Endometrium (tissue), 2 donors: ENCODE data around the gene DYNC1LI1.

Source experiments
- FAIRE-seq: peaks from 2 replicates; lab custom pipeline; 2012; peaks lifted over from hg19 to GRCh38; lab: Jason Lieb, UNC
- donor health status: control.
- donor health status: control.

The DYNC1LI1 gene

DNA sequence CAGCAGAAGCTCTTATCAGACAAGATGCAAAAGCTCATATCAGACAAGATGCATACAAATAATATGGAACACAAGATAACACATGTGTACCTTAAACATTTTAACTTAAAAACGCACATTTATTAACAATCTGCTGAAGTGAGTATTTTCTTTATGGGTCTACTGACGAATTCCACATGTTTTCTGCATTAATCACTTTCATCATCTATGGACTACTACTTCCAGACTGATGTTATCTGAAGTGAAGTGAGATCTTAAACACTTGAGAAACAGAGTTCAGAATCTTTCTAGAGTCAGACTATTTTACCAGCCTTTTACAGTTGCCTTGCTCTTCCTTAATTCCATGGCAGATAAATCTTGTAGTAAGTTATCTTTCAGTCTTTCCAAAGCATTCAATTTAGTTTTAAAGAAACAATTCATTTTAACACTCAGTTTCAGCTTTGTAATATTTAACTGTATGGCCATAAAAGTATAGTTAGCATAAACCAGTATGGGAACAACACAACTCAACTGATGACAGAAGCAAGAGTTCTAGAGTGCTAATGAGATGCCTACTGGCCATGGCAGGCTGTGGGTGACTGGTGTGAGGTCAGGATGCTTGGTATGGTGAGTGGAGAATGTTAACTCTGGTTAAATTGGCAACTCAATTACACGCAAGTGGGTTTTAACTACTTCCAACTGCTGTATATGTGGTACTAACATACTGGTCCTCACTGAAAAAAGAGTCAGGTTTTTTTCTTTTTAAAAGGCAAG is 77.8 kb downstream of the DYNC1LI1 start:
- FAIRE-seq, result no peak

DNA sequence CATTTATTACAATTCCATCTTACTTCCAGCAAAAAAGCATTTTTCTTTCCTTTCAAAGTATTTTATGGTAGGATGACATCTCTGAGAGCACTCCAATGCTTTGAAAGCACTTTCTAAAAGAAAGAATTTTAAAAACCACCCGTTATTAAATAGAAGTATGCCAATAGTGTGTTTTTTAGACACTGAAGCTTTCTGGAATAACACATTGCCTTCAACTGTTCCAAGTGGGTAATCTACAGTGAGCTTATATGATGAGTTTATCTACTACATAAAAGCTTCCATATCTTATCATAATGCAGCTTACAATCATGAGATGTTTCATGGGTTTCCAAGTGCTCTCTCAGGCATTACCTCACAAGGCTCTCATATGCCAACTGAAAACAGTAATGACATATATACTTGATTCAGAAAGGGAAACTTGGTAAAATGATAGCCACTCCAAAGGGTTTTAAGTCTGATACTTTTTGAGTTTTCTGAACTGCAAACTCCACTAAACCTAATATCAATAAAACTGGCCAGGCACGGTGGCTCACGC is 82.1 kb downstream of the DYNC1LI1 start:
- no peak for FAIRE-seq

DNA sequence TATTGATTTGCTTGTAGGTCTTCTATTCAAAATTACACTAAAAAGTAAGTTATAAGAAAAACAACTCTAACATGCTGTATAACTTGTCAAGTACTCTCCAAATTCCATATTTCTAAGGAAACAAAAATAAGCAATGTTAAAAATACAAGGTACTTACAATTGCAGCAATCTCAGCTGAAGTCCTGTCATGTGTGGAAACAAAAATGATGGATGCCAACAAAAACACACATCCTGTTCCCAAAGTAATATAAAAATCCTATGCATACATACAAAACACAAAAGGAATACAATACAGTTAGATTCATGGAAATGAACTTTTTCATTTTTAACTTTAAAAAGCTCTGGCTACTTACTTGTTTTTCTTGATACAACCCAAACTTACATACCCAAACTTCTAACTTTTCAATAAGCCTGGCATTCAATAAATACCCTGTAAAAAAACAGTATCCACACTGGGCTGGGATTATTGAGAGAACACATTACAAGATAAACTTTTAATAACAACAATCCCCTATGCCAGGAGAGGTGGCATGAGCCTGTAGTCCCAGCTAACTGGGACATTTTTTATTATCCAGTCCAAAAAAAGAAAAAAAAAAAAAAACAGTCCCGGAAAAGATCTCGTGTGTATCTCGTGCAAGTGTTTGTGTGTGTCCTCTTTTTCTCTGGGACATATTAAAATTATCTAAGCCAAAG is 82.7 kb downstream of the DYNC1LI1 start:
- FAIRE-seq, result no peak

DNA sequence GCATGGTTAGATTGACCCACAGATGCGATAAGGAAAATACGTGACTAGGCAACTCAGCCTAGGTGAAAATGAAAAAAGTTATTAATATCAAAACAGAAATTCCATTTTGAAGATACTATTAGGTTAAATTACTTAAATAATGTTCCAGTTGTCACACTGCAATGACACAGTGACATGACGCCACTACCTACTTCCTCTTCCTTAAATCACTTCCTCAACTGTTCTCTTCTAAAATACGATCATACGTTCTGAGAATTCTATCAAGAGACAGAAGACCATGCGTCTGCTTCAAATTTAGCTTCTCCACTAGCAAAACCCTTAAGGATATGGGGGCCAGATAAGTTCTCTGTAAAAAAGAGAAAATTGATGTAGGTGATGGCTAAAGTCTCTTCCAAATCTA is 86.2 kb downstream of the DYNC1LI1 start:
- no peak for FAIRE-seq

DNA sequence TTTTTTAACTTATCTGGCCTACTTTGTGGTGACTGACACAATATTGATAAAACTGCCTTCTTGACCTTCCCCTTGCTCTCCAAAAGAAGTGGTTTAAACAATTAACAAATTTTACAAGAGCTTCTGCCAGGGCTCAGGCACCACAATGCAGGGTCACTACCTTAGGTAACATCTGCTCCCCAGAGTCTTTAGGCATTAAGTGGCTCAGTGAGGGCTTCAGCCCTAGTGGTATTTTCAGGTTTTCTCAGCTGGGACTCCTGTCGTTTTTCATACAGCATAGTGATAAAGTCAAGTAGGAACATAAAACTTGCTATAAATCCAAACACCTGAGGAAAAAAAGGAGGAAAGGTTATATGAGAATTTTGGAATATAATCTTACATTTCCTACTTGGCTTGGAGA is 86.9 kb downstream of the DYNC1LI1 start:
- FAIRE-seq, result no peak

DNA sequence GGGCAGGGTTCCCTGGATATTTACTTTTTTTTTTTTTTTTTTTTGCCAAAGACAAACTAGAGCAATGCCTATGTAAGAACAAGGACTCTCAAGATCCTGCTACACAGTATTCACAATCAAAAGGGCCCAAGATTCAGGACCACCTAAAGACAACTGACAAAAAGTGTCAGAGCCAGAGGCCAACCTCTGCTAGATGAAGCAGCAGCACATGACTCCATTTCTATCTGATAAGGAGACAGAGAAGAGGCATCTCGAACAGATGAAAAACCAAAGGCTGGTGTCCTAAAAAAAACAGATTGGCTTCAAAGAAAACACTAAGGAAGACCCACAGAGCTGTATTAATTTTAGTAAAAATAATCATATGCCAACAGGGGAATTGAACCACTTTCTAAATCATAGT is 88.0 kb downstream of the DYNC1LI1 start:
- no peak for FAIRE-seq

DNA sequence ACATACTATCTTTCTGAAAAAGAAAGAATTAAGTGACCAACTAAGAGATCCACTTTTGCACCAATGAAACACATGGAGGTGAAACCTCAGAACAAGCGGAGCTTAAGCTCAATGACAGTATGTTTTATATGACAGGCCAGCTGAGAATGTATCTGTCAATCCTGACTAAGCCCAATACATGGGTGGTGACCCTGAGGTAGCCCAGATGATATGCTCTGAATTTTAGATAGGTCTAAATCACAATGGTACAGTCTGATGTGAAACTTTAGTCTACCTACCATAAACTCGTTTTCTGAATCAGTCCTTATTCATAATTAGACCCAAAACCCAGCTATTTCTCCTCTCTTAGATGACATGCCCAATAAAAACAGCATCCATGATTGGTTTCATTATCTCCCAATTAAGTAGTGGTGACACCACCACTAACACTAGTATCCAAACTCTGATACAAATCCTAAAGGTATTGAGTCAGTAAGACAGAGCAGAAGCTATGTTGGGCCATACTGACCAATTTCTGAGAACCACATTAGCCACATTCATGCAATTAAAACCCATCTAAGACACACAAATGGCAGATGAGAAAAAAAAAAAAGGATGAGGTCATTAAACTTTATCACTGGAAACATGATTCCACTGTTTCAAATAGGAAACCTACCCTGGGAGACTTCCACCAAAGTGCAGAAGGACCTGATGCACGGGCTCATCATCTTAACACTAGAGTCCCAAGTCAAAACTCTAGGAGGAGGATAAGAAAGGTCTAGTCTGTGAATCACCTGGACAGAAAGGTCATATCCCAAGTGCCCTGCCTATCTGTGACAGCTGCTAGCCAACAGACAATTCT is 88.6 kb downstream of the DYNC1LI1 start:
- no peak for FAIRE-seq

DNA sequence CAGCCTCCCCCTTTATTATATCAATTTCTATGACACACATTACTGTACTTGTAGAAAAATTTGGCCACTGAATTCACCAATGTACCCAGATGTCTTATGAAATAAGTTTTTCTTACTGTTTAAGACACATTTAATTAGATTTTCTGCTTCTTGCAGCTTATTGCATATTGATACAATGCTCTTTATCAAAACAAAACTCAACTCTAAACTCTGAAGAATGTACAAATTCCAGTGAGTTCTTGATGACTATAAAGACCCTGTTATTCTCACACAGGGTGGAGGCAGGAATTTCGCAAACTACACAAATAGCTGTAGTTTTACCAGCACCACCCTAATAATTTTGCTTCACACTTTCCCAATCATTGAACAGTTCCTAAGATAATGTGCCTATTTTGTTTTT is 90.1 kb downstream of the DYNC1LI1 start:
- no peak for FAIRE-seq
